Hepatocyte (in vitro differentiated cells): ENCODE results near the gene RNF144B.

ENCODE experiments used
- CTCF ChIP-seq: fragments of 200-600 bp; sonication (generic); IDR thresholded peaks from 2 replicates; pipeline ENCODE4 v1.5.1; 2016; ENCODE audit warnings: antibody characterized with exemption, mild to moderate bottlenecking; ENCODE audit not compliant: poor library complexity
- EZH2 ChIP-seq: fragments of 200-600 bp; sonication (generic); IDR thresholded peaks from 2 replicates; pipeline ENCODE4 v1.6.1; 2016; ENCODE audit warnings: antibody characterized with exemption, mild to moderate bottlenecking, borderline replicate concordance

- TF ChIP-seq CTCF (no peak), EZH2 (no peak)
Measured at GRCh38 chr6:18495236-18495635, 108.1 kb downstream of the RNF144B start.
